22Rv1 (cell line): Measurements from ENCODE around the gene SH2D3C.

Experiments
- ZFX ChIP-seq: fragments of 450-650 bp; IDR thresholded peaks from 2 replicates; pipeline ENCODE4 v1.6.1; 2017; ENCODE audit warnings: antibody characterized with exemption, borderline replicate concordance
- TF ChIP-seq, protein P1 (sequence below): fragments of 450-650 bp; IDR thresholded peaks from 2 replicates; pipeline ENCODE4 v1.5.1; 2017; ENCODE audit warnings: mild to moderate bottlenecking

DNA sequence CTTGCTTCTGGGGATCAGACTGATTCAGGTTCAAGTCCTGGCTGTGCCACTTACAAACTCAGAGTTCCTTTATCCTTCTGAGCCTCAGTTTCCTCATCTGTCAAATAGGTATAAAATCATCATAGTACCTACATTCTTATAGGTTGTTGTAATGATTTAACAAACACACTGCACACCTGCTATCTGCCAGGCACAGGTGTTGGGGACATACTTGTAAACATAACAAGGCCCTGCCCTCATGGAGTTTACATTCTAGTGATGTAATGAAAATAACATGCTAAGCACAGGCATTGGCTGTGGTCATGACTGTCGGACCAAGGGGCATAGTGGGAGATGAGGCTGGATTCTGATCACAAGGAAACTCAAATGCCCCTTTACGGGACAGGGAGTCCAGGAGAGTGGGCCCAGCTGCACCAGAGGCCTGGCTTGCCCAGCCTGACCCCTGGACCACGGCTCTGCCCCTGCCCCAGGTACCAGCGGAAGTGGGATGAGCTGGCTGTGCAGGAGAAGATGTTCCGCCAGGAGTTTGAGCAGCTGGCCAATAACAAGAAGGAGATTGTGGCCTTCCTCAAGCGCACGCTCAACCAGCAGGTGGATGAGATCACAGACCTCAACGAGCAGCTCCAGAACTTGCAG lies 69.4 kb downstream of the SH2D3C start:
- TF ChIP-seq, protein P1, sequence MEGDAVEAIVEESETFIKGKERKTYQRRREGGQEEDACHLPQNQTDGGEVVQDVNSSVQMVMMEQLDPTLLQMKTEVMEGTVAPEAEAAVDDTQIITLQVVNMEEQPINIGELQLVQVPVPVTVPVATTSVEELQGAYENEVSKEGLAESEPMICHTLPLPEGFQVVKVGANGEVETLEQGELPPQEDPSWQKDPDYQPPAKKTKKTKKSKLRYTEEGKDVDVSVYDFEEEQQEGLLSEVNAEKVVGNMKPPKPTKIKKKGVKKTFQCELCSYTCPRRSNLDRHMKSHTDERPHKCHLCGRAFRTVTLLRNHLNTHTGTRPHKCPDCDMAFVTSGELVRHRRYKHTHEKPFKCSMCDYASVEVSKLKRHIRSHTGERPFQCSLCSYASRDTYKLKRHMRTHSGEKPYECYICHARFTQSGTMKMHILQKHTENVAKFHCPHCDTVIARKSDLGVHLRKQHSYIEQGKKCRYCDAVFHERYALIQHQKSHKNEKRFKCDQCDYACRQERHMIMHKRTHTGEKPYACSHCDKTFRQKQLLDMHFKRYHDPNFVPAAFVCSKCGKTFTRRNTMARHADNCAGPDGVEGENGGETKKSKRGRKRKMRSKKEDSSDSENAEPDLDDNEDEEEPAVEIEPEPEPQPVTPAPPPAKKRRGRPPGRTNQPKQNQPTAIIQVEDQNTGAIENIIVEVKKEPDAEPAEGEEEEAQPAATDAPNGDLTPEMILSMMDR: no peak
- no peak for TF ChIP-seq ZFX
